ENCODE results near the gene HDAC1.
"Not testable (repeated sequence)": the region's sequence is repeated elsewhere in the genome, so short reads cannot be mapped to it uniquely, and the experiment has no call there.

Gene HDAC1

GRCh38 chr1:32273391-32274208 lies 18.3 kb upstream of the HDAC1 start:
- in situ Hi-C loops (cut with MboI; ENCODE audit: low sequenced_read_pairs) = no loop called here

- in situ Hi-C loops (cut with MboI; ENCODE audit: low sequenced_read_pairs) = no loop called here
Observed at GRCh38 chr1:32274646-32275340, 17.1 kb upstream of the HDAC1 start.

GRCh38 chr1:32275424-32275823 lies 16.5 kb upstream of the HDAC1 start:
- in situ Hi-C loops (cut with MboI; ENCODE audit: low sequenced_read_pairs) = no loop called here

- in situ Hi-C loops (cut with MboI; ENCODE audit: low sequenced_read_pairs) = no loop called here
Observed at GRCh38 chr1:32276032-32276782, 15.7 kb upstream of the HDAC1 start.

- in situ Hi-C loops (cut with MboI; ENCODE audit: low sequenced_read_pairs) = not testable (repeated sequence)
Observed at GRCh38 chr1:32284777-32285176, 7.1 kb upstream of the HDAC1 start.

- in situ Hi-C loops (cut with MboI; ENCODE audit: low sequenced_read_pairs) = no loop called here
Observed at GRCh38 chr1:32285658-32286057, 6.2 kb upstream of the HDAC1 start.

- in situ Hi-C loops (cut with MboI; ENCODE audit: low sequenced_read_pairs) = no loop called here
Observed at GRCh38 chr1:32286763-32287162, 5.1 kb upstream of the HDAC1 start.

GRCh38 chr1:32289256-32289655 lies 2.6 kb upstream of the HDAC1 start:
- in situ Hi-C loops (cut with MboI; ENCODE audit: low sequenced_read_pairs) = no loop called here

- in situ Hi-C loops (cut with MboI; ENCODE audit: low sequenced_read_pairs) = no loop called here
Observed at GRCh38 chr1:32291145-32291707, 657 bp upstream of the HDAC1 start.

GRCh38 chr1:32298211-32298610 lies 6.3 kb downstream of the HDAC1 start:
- in situ Hi-C loops (cut with MboI; ENCODE audit: low sequenced_read_pairs) = not testable (repeated sequence)

- in situ Hi-C loops (cut with MboI; ENCODE audit: low sequenced_read_pairs) = no loop called here
Observed at GRCh38 chr1:32299327-32299726, 7.4 kb downstream of the HDAC1 start.

GRCh38 chr1:32303358-32303757 lies 11.5 kb downstream of the HDAC1 start:
- in situ Hi-C loops (cut with MboI; ENCODE audit: low sequenced_read_pairs) = no loop called here

GRCh38 chr1:32303997-32304622 lies 12.2 kb downstream of the HDAC1 start:
- in situ Hi-C loops (cut with MboI; ENCODE audit: low sequenced_read_pairs) = no loop called here

GRCh38 chr1:32305310-32305709 lies 13.4 kb downstream of the HDAC1 start:
- in situ Hi-C loops (cut with MboI; ENCODE audit: low sequenced_read_pairs) = no loop called here

GRCh38 chr1:32307324-32307723 lies 15.4 kb downstream of the HDAC1 start:
- in situ Hi-C loops (cut with MboI; ENCODE audit: low sequenced_read_pairs) = no loop called here

- in situ Hi-C loops (cut with MboI; ENCODE audit: low sequenced_read_pairs) = no loop called here
Observed at GRCh38 chr1:32309960-32310359, 18.1 kb downstream of the HDAC1 start.

- in situ Hi-C loops (cut with MboI; ENCODE audit: low sequenced_read_pairs) = no loop called here
Observed at GRCh38 chr1:32311709-32312393, 20.0 kb downstream of the HDAC1 start.

GRCh38 chr1:32316903-32317277 lies 25.0 kb downstream of the HDAC1 start:
- in situ Hi-C loops (cut with MboI; ENCODE audit: low sequenced_read_pairs) = no loop called here

GRCh38 chr1:32318127-32318869 lies 26.4 kb downstream of the HDAC1 start:
- in situ Hi-C loops (cut with MboI; ENCODE audit: low sequenced_read_pairs) = no loop called here
